ENCODE measurements around the gene PTPRCAP.

DNA sequence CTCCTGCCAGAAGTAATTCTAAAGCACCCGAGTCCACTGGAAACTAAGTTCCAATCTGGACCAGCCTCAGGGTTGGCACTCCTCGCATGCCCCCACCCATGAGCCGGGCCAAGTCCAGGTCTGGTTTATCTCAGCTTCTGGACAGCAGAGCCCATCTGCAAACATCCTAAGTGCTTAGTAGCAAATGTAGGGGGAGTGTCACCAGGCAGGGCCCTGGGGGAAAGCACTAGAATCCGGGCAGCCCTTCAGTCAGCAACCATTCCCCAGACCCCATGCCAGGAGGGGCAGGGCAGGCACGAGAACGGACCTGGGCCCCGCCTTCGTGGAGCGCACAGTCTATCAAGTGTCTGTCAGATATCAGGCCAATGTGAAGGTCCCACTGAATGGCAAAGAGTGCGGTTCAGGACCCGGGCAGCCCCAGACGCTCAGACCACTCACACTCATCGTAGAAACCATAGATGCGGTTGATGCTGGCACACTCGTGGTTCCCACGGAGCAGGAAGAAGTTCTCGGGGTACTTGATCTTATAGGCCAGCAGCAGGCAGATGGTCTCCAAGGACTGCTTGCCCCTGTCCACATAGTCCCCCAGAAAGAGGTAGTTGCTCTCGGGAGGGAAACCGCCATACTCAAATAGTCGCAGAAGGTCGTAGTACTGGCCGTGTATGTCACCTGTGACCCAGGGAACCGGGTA lies 37.1 kb downstream of the PTPRCAP start:
- no peak for TF ChIP-seq TAF1 (IDR thresholded peaks at IDR 0.05; ENCODE audit: low read depth)
- no peak for TF ChIP-seq RAD21 (IDR thresholded peaks at IDR 0.05; ENCODE audit: low read depth)
- TF ChIP-seq CEBPB (IDR thresholded peaks at IDR 0.05) = no peak
- TF ChIP-seq NFIC (IDR thresholded peaks at IDR 0.05) = no peak
- TF ChIP-seq, protein P1, sequence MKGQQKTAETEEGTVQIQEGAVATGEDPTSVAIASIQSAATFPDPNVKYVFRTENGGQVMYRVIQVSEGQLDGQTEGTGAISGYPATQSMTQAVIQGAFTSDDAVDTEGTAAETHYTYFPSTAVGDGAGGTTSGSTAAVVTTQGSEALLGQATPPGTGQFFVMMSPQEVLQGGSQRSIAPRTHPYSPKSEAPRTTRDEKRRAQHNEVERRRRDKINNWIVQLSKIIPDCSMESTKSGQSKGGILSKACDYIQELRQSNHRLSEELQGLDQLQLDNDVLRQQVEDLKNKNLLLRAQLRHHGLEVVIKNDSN (IDR thresholded peaks at IDR 0.05) = no peak
- TF ChIP-seq EGR1 (IDR thresholded peaks at IDR 0.05) = no peak
- TF ChIP-seq, protein P2, sequence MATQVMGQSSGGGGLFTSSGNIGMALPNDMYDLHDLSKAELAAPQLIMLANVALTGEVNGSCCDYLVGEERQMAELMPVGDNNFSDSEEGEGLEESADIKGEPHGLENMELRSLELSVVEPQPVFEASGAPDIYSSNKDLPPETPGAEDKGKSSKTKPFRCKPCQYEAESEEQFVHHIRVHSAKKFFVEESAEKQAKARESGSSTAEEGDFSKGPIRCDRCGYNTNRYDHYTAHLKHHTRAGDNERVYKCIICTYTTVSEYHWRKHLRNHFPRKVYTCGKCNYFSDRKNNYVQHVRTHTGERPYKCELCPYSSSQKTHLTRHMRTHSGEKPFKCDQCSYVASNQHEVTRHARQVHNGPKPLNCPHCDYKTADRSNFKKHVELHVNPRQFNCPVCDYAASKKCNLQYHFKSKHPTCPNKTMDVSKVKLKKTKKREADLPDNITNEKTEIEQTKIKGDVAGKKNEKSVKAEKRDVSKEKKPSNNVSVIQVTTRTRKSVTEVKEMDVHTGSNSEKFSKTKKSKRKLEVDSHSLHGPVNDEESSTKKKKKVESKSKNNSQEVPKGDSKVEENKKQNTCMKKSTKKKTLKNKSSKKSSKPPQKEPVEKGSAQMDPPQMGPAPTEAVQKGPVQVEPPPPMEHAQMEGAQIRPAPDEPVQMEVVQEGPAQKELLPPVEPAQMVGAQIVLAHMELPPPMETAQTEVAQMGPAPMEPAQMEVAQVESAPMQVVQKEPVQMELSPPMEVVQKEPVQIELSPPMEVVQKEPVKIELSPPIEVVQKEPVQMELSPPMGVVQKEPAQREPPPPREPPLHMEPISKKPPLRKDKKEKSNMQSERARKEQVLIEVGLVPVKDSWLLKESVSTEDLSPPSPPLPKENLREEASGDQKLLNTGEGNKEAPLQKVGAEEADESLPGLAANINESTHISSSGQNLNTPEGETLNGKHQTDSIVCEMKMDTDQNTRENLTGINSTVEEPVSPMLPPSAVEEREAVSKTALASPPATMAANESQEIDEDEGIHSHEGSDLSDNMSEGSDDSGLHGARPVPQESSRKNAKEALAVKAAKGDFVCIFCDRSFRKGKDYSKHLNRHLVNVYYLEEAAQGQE (IDR thresholded peaks at IDR 0.05; ENCODE audit: low read depth) = no peak
- TF ChIP-seq, protein P3, sequence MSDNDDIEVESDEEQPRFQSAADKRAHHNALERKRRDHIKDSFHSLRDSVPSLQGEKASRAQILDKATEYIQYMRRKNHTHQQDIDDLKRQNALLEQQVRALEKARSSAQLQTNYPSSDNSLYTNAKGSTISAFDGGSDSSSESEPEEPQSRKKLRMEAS (IDR thresholded peaks at IDR 0.05) = no peak
